B cell (primary cell): ENCODE data around the gene MAPKBP1. TPM values are rescaled to one million over a fixed set of nuclear protein-coding genes. Genes with fewer than 3 reads are reported as not detected.
"Not testable (repeated sequence)": the region's sequence is repeated elsewhere in the genome, so short reads cannot be mapped to it uniquely, and the experiment has no call there.

ENCODE experiments used
- ATAC-seq: fragments of 200-7000 bp; cut with Tn5 transposase; one replicate; pipeline ENCODE4 v1.10.0; 2021; ENCODE audit warnings: low read depth, mild to moderate bottlenecking, moderate number of reproducible peaks, moderate library complexity
- CTCF ChIA-PET: fragments of 350-600 bp; sonication (Branson Sonifier 250); formaldehyde crosslinking; loops from one replicate; lab custom pipeline; 2021; ENCODE audit warnings: antibody characterized with exemption, inconsistent platforms; lab: Charles Lee
- POLR2A ChIA-PET: fragments of 350-600 bp; sonication (Branson Sonifier 250); formaldehyde crosslinking; loops from one replicate; lab custom pipeline; 2021; ENCODE audit warnings: antibody characterized with exemption; lab: Charles Lee
- DNase-seq: peaks from one replicate; pipeline ENCODE4 v3.0.0; 2013
- H2AFZ ChIP-seq: 2 replicates; pipeline ENCODE4 v1.6.1; 2012; ENCODE audit warnings: mild to moderate bottlenecking, low read depth, low read length; ENCODE audit not compliant: insufficient read depth, poor library complexity, severe bottlenecking
- H3K27ac ChIP-seq, 2 donors: 1 replicate in 1 of 2; 2 replicates in 1 of 2; pipeline ENCODE4 v1.5.1; 2012 to 2013; ENCODE audit warnings: low read length in 2 of 2, mild to moderate bottlenecking in 2 of 2, moderate library complexity in 1 of 2
- H3K27me3 ChIP-seq, 4 experiments: fragments of 200-600 bp in 1 of 4; sonication (generic) in 1 of 4; replicated peaks in 1 of 4; 1 replicate in 2 of 4; 2 replicates in 2 of 4; pipeline versions ENCODE4 v1.6.1 to v1.7.0; 2013 to 2016; ENCODE audit warnings: low read length in 3 of 4, mild to moderate bottlenecking in 2 of 4, mixed read lengths in 1 of 4, moderate library complexity in 1 of 4; ENCODE audit not compliant: insufficient read depth in 4 of 4, control insufficient read depth in 3 of 4; ENCODE audit errors: control extremely low read depth in 1 of 4
- H3K36me3 ChIP-seq, 2 experiments: replicated peaks in 1 of 2; 1 replicate in 1 of 2; 2 replicates in 1 of 2; pipeline versions ENCODE4 v1.6.1 to v1.7.1; 2013; ENCODE audit warnings: low read length in 1 of 2; ENCODE audit not compliant: insufficient read depth in 2 of 2, control insufficient read depth in 1 of 2; ENCODE audit errors: control extremely low read depth in 1 of 2, extremely low read depth in 1 of 2
- H3K4me1 ChIP-seq, 2 donors: fragments of 200-600 bp in 1 of 2; sonication (generic) in 1 of 2; 1 replicate in 1 of 2; 2 replicates in 1 of 2; pipeline versions ENCODE4 v1.5.1 to v1.6.1; 2013 to 2017; ENCODE audit warnings: low read length in 2 of 2; ENCODE audit not compliant: control insufficient read depth in 2 of 2, insufficient read depth in 2 of 2
- H3K4me2 ChIP-seq: replicated peaks from 2 replicates; pipeline ENCODE3; 2012; ENCODE audit warnings: mild to moderate bottlenecking, low read depth, low read length; ENCODE audit not compliant: poor library complexity, severe bottlenecking
- H3K4me3 ChIP-seq, 5 experiments: fragments of 200-600 bp in 1 of 5; sonication (generic) in 1 of 5; 1 replicate in 3 of 5; 2 replicates in 2 of 5; pipeline versions ENCODE4 v1.5.1 to v1.7.0; 2011 to 2016; ENCODE audit warnings: low read length in 4 of 5, mild to moderate bottlenecking in 4 of 5, low read depth in 2 of 5, control low read depth in 1 of 5, moderate library complexity in 1 of 5; ENCODE audit not compliant: insufficient read depth in 1 of 5; ENCODE audit errors: control extremely low read depth in 1 of 5, extremely low read depth in 1 of 5
- H3K79me2 ChIP-seq: fragments of 200-600 bp; sonication (generic); one replicate; pipeline ENCODE4 v1.6.0; 2016; ENCODE audit warnings: low read length; ENCODE audit not compliant: control insufficient read depth, insufficient read depth
- H3K9ac ChIP-seq: fragments of 200-600 bp; sonication (generic); 2 replicates; pipeline ENCODE4 v1.6.1; 2017; ENCODE audit warnings: mild to moderate bottlenecking, low read length, moderate library complexity
- H3K9me3 ChIP-seq, 3 donors: one replicate each; pipeline versions ENCODE4 v1.6.1 to v1.7.1; 2013; ENCODE audit warnings: low read length in 2 of 3; ENCODE audit not compliant: control insufficient read depth in 2 of 3, insufficient read depth in 1 of 3; ENCODE audit errors: control extremely low read depth in 1 of 3
- H4K20me1 ChIP-seq: 2 replicates; pipeline ENCODE4 v1.6.0; 2012; ENCODE audit warnings: mild to moderate bottlenecking, low read length; ENCODE audit not compliant: insufficient read depth, control insufficient read depth, poor library complexity, severe bottlenecking
- H3K27ac Mint-ChIP-seq: one replicate; pipeline ENCODE4 v1.8.0; 2021; ENCODE audit warnings: mixed read lengths
- H3K27me3 Mint-ChIP-seq: one replicate; pipeline ENCODE4 v1.8.0; 2021; ENCODE audit warnings: mixed read lengths
- H3K4me1 Mint-ChIP-seq: one replicate; pipeline ENCODE4 v1.8.0; 2021; ENCODE audit warnings: mixed read lengths
- H3K4me3 Mint-ChIP-seq: one replicate; pipeline ENCODE4 v1.8.0; 2021; ENCODE audit warnings: mixed read lengths
- H3K9me3 Mint-ChIP-seq: one replicate; pipeline ENCODE4 v1.8.0; 2022; ENCODE audit warnings: mixed read lengths; ENCODE audit not compliant: insufficient read depth
- EZH2 ChIP-seq: IDR thresholded peaks from 2 replicates; pipeline ENCODE4 v1.6.1; 2012; ENCODE audit warnings: borderline replicate concordance, low read depth, mild to moderate bottlenecking, moderate library complexity, low read length; ENCODE audit not compliant: insufficient read depth, poor library complexity, severe bottlenecking
- WGBS: methylation state at CpG from one replicate; pipeline ENCODE4 v1.1.5; 2013; ENCODE audit warnings: missing lambda C conversion rate; ENCODE audit not compliant: insufficient coverage; 5-methylcytosine and 5-hydroxymethylcytosine counted together
- intact Hi-C: fragments of 100-400 bp; cut with micrococcal nuclease; formaldehyde crosslinking; loops from one replicate; pipeline ENCODE4 v1.10.0; 2022
- polyA plus RNA-seq: library from polyadenylated mRNA; depleted of rRNA; stranded (reverse); fragments of >200 nt; gene quantifications from 2 replicates; pipeline ENCODE4 v1.2.3, GENCODE V29; 2012
- total RNA-seq, 2 donors: library from RNA; stranded (reverse); fragments of 120-200 nt in 1 of 2; gene quantifications; 1 replicate in 1 of 2; 2 replicates in 1 of 2; pipeline versions ENCODE4 v1.2.3 to v1.2.4, GENCODE V29; 2013 to 2022
- TF ChIP-seq, protein P1 (sequence below): fragments of 200-600 bp; IDR thresholded peaks from one replicate; pipeline ENCODE4 v1.8.0; 2022; ENCODE audit warnings: antibody characterized with exemption, mild to moderate bottlenecking

The MAPKBP1 gene
- total and polyA plus RNA-seq, 2 donors (not counting 1 experiment from before 2014, with no cell fraction given) = 14.1 to 59.2 TPM

DNA sequence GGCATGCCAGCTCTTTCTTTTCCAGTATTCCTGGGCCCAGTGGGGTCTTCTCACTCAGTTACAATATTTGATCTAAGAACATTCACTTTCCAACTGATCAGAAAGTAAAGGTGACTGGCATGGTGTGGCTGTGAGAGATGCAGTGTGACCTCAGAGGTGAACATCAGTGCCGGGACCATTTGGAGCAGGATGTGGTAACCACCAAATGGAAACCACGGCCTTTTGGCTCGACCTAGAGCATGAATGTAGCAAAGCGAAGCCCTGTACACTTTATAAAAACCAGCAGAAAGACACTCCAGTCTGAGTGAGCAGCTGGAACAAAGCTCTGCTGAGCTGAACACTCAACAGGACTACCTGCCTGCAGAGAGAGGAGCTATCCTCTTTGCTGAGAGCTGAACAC, 57.0 kb downstream of the MAPKBP1 start:
- DNase-seq, H2AFZ ChIP-seq, H3K4me3 Mint-ChIP-seq, H3K27ac ChIP-seq, H3K27me3 Mint-ChIP-seq, H3K27ac Mint-ChIP-seq, ATAC-seq, H3K9ac ChIP-seq, H3K4me3 ChIP-seq, H3K4me2 ChIP-seq, H3K27me3 ChIP-seq, H3K9me3 ChIP-seq, H3K36me3 ChIP-seq, H3K9me3 Mint-ChIP-seq, intact Hi-C loops, POLR2A ChIA-PET: not testable (repeated sequence)
- H4K20me1 ChIP-seq = peaks cover 52% of the 10 kb centered on the region
- H3K79me2 ChIP-seq = peaks cover 43% of the 10 kb centered on the region
- 6% methylated on average over 4 of the region's 4 CpGs for WGBS
- peaks cover 16 to 28% of the 10 kb centered on the region in 2 donors for H3K4me1 ChIP-seq
- CTCF ChIA-PET = interaction anchor here (1.5 to 2.2 kb wide), 4 partner anchors 20 to 73 kb away, joined by 4 to 12 read pairs (median 7); partner anchors contain the start of gene MAPKBP1
- H3K4me1 Mint-ChIP-seq = peaks cover 27% of the 10 kb centered on the region

DNA sequence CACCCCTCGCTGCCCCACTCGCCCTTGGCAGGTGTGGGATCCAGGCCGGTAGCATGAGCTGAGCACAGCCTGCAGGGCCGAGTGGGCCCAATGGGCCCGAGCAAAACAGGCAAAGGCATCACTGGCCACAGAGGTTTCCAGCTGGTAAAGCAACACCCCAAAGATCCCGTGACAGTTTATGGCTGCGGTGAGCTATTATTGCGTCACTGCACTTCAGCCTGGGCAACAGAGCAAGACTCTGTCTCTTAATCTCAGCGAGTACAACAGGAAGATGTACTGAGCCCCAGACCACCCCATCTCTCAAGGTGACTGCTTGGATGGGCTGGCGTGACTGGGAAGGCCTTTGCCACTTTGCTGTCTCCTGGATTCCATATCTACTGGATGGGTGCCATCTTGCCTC, 57.9 kb downstream of the MAPKBP1 start:
- CTCF ChIA-PET = interaction anchor here (2.0 kb wide), 2 partner anchors 21 to 59 kb away, joined by 7 to 12 read pairs; partner anchors contain the start of gene MAPKBP1
- no peak overlapping the region for H3K27ac Mint-ChIP-seq
- 95% methylated on average over 10 of the region's 10 CpGs for WGBS
- ATAC-seq (no peak), DNase-seq (no peak)
- no peak overlapping the region for H2AFZ ChIP-seq
- intact Hi-C loops = no loop called here
- TF ChIP-seq, protein P1, sequence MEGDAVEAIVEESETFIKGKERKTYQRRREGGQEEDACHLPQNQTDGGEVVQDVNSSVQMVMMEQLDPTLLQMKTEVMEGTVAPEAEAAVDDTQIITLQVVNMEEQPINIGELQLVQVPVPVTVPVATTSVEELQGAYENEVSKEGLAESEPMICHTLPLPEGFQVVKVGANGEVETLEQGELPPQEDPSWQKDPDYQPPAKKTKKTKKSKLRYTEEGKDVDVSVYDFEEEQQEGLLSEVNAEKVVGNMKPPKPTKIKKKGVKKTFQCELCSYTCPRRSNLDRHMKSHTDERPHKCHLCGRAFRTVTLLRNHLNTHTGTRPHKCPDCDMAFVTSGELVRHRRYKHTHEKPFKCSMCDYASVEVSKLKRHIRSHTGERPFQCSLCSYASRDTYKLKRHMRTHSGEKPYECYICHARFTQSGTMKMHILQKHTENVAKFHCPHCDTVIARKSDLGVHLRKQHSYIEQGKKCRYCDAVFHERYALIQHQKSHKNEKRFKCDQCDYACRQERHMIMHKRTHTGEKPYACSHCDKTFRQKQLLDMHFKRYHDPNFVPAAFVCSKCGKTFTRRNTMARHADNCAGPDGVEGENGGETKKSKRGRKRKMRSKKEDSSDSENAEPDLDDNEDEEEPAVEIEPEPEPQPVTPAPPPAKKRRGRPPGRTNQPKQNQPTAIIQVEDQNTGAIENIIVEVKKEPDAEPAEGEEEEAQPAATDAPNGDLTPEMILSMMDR = no peak
- TF ChIP-seq EZH2 = no peak
- peaks cover 24% of the 10 kb centered on the region for H3K4me1 Mint-ChIP-seq
- no peak overlapping the region for H3K9ac ChIP-seq
- H4K20me1 ChIP-seq = peaks cover 53% of the 10 kb centered on the region
- no peaks in the 10 kb centered on the region for H3K9me3 ChIP-seq
- H3K36me3 ChIP-seq = peaks cover 0 to 7% of the 10 kb centered on the region in 2 experiments
- POLR2A ChIA-PET = no interaction called here
- H3K4me1 ChIP-seq = peaks cover 16 to 26% of the 10 kb centered on the region in 2 donors
- no peak overlapping the region for H3K4me3 Mint-ChIP-seq
- no peaks in the 10 kb centered on the region for H3K27me3 ChIP-seq
- H3K4me3 ChIP-seq = no peak overlapping the region
- no peak overlapping the region for H3K4me2 ChIP-seq
- no peaks in the 10 kb centered on the region for H3K9me3 Mint-ChIP-seq
- no peak overlapping the region for H3K27ac ChIP-seq
- H3K79me2 ChIP-seq = peaks cover 43% of the 10 kb centered on the region
- no peaks in the 10 kb centered on the region for H3K27me3 Mint-ChIP-seq
